GM19240 (cell line): ENCODE measurements around the gene KLK5.
"Not testable (repeated sequence)": the region's sequence is repeated elsewhere in the genome, so short reads cannot be mapped to it uniquely, and the experiment has no call there.

Experiments used
- DNase-seq: peaks from one replicate; pipeline ENCODE4 v3.0.0; 2011; ENCODE audit warnings: low spot score; ENCODE audit not compliant: insufficient read length

The KLK5 gene, protein sequence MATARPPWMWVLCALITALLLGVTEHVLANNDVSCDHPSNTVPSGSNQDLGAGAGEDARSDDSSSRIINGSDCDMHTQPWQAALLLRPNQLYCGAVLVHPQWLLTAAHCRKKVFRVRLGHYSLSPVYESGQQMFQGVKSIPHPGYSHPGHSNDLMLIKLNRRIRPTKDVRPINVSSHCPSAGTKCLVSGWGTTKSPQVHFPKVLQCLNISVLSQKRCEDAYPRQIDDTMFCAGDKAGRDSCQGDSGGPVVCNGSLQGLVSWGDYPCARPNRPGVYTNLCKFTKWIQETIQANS

DNA sequence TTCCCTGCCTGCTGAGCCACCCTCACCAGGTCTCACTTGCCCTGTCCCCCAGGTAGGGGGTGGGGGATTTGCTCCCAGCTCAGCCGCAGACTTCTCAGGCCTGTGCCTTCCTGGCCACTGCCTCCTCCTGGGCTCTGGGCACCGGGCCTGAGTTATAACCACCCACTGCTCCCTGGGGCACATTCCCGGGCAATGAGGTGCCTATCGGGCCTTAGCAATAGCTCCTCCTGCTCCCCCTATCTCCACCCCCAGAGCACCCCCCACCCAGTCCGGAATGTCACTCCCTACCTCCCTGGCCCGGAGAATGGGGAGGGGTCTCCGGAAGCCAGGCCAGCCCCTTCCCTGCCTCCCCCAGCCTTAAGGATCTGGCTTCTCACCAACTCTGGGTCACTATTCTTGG is at the start of gene KLK5:
TSS of gene KLK5 (minus strand) at position 129 of the 400 bp plus-strand sequence. CDS start 381 bp downstream, outside the sequence.
- no peak for DNase-seq

- DNase-seq: no peak
These were observed 49.3 kb upstream of the KLK5 start for GRCh38 chr19:51002089-51002532.

DNA sequence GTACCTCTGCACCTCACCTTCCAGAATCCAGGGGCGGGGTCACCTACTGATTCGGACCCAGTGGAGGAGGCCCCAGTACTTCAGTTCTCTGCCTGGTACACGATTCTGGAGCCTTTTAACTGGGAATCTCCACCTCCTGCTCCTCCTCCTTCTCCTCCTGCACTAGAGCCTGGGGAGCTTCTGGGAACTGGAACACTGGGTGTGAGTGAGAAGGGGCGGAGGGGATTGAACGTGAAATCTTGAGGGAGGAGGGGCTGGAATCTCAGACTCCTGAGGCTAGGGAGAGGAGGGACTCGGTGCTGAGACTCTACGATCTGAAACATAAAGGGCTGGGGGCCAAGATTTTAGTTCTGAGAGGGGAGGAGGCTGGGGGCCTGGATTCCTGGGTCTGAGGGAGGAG is 48.7 kb upstream of the KLK5 start, which contains the start of gene KLK8:
TSS of gene KLK8 (minus strand) at position 90 of the 400 bp plus-strand sequence. CDS start 437 bp downstream, outside the sequence.
- DNase-seq: no peak

- no peak for DNase-seq
These were observed 48.1 kb upstream of the KLK5 start for GRCh38 chr19:51000981-51001380.

- DNase-seq: no peak
These were observed 47.6 kb upstream of the KLK5 start for GRCh38 chr19:51000426-51000825.

- no peak for DNase-seq
These were observed 45.8 kb upstream of the KLK5 start for GRCh38 chr19:50998686-50999085.

GRCh38 chr19:50998061-50998460 is 45.2 kb upstream of the KLK5 start:
- no peak for DNase-seq

DNA sequence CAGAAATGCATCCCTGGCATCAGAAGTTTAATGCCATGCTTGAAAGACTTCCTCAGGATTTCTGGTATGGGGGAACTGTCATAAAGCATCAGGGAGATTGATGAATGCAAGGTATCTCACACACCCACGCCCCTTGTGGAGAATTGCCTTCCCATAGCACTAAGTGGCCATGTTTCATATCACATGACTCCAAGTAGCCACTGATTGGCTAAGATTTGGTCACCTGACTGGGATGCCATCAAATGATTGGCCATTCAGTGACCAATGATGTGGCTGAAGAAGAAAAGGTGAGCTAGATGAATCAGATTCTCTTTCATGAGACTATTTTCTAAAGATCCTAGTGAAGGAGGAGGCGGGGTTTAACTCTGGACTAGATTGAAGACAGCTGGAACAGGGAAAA is 41.3 kb upstream of the KLK5 start:
- DNase-seq: no peak

- no peak for DNase-seq
These were observed 39.8 kb upstream of the KLK5 start for GRCh38 chr19:50992666-50993035.

- DNase-seq: not testable (repeated sequence)
These were observed 31.6 kb upstream of the KLK5 start for GRCh38 chr19:50984416-50984815.

DNA sequence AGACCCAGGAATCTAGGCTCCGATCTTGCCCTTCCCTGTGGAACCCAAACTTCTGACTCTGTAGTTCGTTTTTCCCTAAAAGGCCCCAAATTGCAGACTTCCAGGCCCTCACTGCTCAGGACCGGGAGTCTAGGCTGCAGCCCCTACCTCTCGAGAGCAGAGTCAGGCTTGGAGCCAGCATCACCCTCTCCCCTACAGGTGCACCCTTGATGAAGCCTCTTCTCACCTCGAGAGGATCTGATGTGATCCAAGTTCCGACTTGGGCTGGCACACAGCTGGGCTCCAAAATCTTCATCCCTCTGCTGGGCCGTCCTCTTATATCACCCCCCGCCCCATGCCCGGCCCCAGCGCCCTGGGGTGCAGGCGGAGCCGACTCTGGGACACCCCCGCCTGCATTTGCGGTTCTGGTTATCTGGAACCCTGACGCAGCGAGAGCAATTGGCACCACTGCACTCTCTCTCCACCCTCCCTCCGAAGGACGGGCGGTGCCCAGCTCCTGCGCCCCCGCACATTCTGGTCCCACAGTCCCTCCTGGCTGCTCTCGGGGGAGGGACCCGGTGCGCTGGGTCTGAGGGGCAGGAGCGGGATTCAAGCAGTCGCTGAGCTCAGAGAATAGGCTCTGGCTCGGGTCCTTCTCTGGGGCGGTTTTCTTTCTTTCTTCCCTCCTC is 30.9 kb upstream of the KLK5 start, which contains the start of gene KLK7:
TSS of gene KLK7 (minus strand) at position 293 of the 668 bp plus-strand sequence. CDS start 1,518 bp downstream, outside the sequence.
- DNase-seq: no peak

- DNase-seq: no peak
These were observed 29.3 kb upstream of the KLK5 start for GRCh38 chr19:50982186-50982585.

DNA sequence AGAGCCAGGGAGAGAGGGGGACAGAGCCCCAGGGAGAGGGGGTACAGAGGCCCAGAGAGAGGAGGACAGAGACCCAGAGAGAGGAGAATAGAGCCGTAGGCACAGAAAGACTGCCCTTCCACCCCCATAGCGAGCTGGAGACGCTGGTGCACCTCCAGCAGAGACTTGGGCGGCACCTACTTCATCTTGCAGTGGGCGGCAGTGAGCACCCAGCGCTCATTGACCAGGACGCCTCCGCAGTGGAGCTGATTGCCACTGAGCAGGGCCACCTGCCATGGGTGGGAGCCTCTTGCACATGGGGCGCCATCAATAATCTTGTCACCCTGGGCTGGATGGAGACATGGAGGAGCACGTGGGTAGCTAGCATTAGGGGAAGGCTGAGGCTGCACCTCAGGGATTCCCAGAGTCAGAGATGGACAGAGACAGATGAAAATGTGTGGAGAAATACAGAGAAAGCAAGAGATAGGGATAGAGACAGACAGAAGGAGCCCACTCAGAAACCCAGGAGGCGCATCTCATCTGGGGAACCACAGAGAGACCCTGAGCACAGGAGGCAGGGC is 28.8 kb upstream of the KLK5 start:
- no peak for DNase-seq

DNA sequence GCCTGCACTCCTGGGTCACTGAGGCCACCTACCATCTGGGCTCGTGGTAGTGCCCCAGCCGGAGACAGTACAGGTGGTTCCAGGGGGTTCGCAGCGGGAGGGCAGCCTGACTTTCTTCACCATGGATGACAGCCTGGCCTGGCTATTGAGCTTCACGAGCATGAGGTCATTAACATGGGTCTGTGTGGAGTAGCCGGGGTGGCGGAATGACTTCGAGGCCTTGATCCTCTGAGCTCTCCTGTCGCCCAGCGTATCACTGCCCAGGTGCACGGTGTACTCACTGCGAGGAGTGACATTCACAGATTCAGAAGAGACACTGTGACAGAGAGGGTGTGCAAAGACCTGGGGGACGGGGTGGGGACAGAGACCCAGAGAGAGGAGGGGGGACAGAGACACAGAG is 27.4 kb upstream of the KLK5 start:
- DNase-seq: no peak

- DNase-seq: no peak
These were observed 26.9 kb upstream of the KLK5 start for GRCh38 chr19:50979758-50980157.

DNA sequence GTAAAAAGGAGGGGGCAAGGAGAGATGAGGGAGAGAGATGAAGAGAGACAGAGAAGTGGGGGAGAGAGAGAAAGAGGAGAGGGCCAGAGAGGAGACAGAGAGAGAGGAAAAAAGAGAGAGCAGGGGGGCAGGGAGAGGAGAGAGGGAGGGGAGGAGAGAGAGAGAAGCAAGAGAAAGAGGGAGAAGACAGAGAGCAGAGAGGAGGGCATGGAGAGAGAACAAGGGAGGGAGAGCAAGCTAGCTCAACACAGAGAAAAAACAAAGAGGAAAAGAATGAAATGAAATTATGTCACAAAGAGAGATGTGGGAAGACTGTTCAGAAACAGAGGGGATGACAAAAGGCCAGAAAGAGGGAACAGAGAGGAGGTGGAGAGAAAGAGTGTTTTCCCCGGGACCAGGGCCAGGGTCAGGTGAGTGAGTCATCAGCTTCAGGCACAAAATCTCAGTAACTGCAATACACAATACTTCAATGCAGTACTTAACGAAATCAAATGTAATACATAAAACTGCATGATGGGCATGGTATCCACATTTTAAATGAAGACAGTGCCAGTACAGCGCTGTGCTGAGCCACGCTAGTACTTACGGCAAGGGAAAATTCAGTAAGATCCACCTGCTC is 26.0 kb upstream of the KLK5 start:
- no peak for DNase-seq

DNA sequence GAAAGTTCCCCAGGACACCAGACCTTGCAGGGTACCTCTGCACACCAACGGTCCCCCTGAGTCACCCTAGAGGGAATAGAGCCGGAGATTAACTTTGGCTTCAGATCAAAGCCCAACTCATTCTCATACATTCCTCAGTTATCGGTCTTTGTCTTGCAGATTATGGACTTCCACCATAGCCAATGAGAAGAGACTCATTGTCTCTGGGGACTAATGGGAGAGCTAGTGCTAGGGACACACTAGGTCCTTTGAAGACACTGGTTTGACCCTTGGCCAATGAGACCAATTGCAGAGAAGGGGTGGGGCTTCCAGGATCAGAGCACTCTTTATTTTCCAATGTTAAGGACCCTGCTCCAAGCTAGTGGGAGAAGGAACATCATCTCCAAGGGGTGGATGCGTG is 24.8 kb upstream of the KLK5 start:
- no peak for DNase-seq

GRCh38 chr19:50975766-50976165 is 22.9 kb upstream of the KLK5 start:
- no peak for DNase-seq

DNA sequence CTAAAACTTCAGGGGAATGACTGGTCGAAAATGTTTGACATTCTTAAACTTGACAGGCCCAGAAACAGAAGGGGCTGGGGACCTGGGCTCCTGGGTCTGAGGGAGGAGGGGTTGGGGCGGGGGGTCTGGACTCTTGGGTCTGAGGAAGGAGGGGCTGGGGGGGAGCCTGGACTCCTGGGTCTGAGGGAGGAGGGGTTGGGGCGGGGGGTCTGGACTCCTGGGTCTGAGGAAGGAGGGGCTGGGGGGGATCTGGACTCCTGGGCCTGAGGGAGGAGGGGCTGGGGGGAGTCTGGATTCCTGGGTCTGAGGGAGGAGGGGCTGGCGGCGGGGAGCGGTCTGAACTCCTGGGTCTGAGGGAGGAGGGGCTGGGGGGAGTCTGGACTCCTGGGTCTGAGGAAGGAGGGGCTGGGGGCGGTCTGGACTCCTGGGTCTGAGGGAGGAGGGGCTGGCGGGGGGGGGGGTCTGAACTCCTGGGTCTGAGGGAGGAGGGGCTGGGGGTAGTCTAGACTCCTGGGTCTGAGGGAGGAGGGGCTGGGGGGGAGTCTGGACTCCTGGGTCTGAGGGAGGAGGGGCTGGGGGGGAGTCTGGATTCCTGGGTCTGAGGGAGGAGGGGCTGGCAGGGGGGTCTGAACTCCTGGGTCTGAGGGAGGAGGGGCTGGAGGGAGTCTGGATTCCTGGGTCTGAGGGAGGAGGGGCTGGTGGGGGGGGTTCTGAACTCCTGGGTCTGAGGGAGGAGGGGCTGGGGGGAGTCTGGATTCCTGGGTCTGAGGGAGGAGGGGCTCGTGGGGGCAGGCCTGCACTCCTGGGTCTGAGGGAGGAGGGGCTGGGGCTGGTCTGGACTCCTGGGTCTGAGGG is 22.1 kb upstream of the KLK5 start:
- no peak for DNase-seq

GRCh38 chr19:50972795-50973376 is 20.0 kb upstream of the KLK5 start:
- no peak for DNase-seq

- not testable (repeated sequence) for DNase-seq
These were observed 17.0 kb upstream of the KLK5 start for GRCh38 chr19:50969810-50970209.
